ENCODE measurements around the gene FBLN7. TPM values are rescaled to one million over a fixed set of nuclear protein-coding genes. Genes with fewer than 3 reads are reported as not detected.

FBLN7 gene
- total RNA-seq, 1 donor from 2014 or later = 1.5 TPM

DNA sequence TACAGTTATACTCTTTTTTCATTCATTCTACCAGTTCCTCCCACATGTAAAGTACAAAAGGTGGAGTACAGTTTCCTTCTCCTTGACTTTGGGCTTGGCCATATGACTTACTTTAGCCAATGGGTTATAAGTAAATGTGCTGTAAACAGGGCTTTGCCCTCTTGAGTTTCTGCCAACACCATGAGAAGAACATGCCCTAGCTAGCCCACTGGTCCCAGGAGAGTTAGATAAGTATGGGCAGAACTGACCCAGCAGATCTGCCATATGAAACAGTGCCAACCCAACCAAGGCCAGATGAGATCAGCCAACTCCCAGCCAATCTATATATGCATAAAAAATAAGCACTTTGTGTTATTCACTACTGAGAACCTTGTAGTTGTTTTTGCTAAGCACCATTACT lies 91.2 kb downstream of the FBLN7 start:
- DNase-seq (ENCODE audit: low read depth in 2 of 2) = peak in 1 of 2 donors; percentile 7

DNA sequence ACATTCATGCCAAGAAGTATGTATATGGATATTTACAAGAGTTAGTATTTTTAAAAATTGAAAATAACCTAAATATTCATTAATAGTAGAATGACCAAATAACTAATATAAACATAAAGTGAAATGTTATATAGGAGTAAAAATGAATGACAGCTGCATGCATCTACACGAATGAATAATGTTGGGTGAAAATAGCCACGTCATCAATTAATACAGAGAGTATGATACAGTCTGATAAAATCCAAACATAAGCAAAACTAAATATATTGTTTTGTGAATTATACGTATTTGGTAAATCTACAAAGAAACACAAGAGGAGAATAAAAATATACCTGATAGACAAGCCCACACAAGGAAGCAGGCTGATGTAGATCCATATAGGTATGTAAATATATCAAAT lies 92.2 kb downstream of the FBLN7 start:
- DNase-seq (ENCODE audit: low read depth in 2 of 2) = no peak

Other genes with a start within 250 kb of the FBLN7 start
- 14.0 and 22.5 TPM in 2 replicates for gene MERTK, start 239.8 kb upstream of the FBLN7 start, total RNA-seq
- gene TMEM87B, start 83.1 kb upstream of the FBLN7 start, total RNA-seq = 26.8 and 28.7 TPM in 2 replicates
- 2.7 TPM in 2 replicates for gene ZC3H8, start 116.7 kb downstream of the FBLN7 start, total RNA-seq
- 1.8 and 2.0 TPM in 2 replicates for gene ZC3H6, start 137.2 kb downstream of the FBLN7 start, total RNA-seq